ENCODE results near the gene MGAM2.

Gene MGAM2

GRCh38 chr7:142112086-142112485 is 568 bp downstream of the MGAM2 start:
- no peak for TF ChIP-seq ZC3H10 (CRISPR knock-in tag; IDR thresholded peaks at IDR 0.05)
- TF ChIP-seq ZNF70 (CRISPR knock-in tag; IDR thresholded peaks at IDR 0.05) = no peak
- TF ChIP-seq OSR1 (CRISPR knock-in tag; IDR thresholded peaks at IDR 0.05) = no peak
- TF ChIP-seq ARNTL (CRISPR knock-in tag; IDR thresholded peaks at IDR 0.05; ENCODE audit: borderline replicate concordance, low read depth) = no peak
- no peak for TF ChIP-seq ESRRG (CRISPR knock-in tag; IDR thresholded peaks at IDR 0.05)
- TF ChIP-seq ZFP3 (CRISPR knock-in tag; IDR thresholded peaks at IDR 0.05) = no peak
- TF ChIP-seq ZFP30 (CRISPR knock-in tag; IDR thresholded peaks at IDR 0.05) = no peak
- no peak for TF ChIP-seq ZNF8 (CRISPR knock-in tag; IDR thresholded peaks at IDR 0.05)
- no peak for ATAC-seq

- TF ChIP-seq ZFP3 (CRISPR knock-in tag; IDR thresholded peaks at IDR 0.05) = no peak
- TF ChIP-seq ZNF565 (CRISPR knock-in tag; conservative IDR thresholded peaks at IDR 0.05; ENCODE audit: low read depth) = no peak
- TF ChIP-seq ZFP30 (CRISPR knock-in tag; IDR thresholded peaks at IDR 0.05) = no peak
- no peak for TF ChIP-seq SNAI2 (CRISPR knock-in tag; IDR thresholded peaks at IDR 0.05)
- no peak for TF ChIP-seq ZNF8 (CRISPR knock-in tag; IDR thresholded peaks at IDR 0.05)
- no peak for TF ChIP-seq BACH2 (CRISPR knock-in tag; IDR thresholded peaks at IDR 0.05; ENCODE audit: borderline replicate concordance)
- no peak for TF ChIP-seq CREB5 (CRISPR knock-in tag; IDR thresholded peaks at IDR 0.05; ENCODE audit: low read depth)
- TF ChIP-seq PATZ1 (CRISPR knock-in tag; IDR thresholded peaks at IDR 0.05; ENCODE audit: borderline replicate concordance) = no peak
- TF ChIP-seq TCF4 (CRISPR knock-in tag; IDR thresholded peaks at IDR 0.05; ENCODE audit: borderline replicate concordance) = no peak
- TF ChIP-seq ISL1 (CRISPR knock-in tag; IDR thresholded peaks at IDR 0.05) = no peak
- no peak for ATAC-seq
Measured at GRCh38 chr7:142114207-142114606, 2.7 kb downstream of the MGAM2 start.

GRCh38 chr7:142120524-142120923 is 9.0 kb downstream of the MGAM2 start:
- TF ChIP-seq CREB5 (CRISPR knock-in tag; IDR thresholded peaks at IDR 0.05; ENCODE audit: low read depth) = no peak
- no peak for TF ChIP-seq ZNF70 (CRISPR knock-in tag; IDR thresholded peaks at IDR 0.05)
- TF ChIP-seq PPARA (CRISPR knock-in tag; IDR thresholded peaks at IDR 0.05; ENCODE audit: borderline replicate concordance) = no peak
- no peak for TF ChIP-seq ZC3H10 (CRISPR knock-in tag; IDR thresholded peaks at IDR 0.05)
- TF ChIP-seq ZFP3 (CRISPR knock-in tag; IDR thresholded peaks at IDR 0.05) = no peak
- TF ChIP-seq TSHZ2 (CRISPR knock-in tag; IDR thresholded peaks at IDR 0.05) = no peak
- no peak for TF ChIP-seq PATZ1 (CRISPR knock-in tag; IDR thresholded peaks at IDR 0.05; ENCODE audit: borderline replicate concordance)
- TF ChIP-seq ZNF565 (CRISPR knock-in tag; conservative IDR thresholded peaks at IDR 0.05; ENCODE audit: low read depth) = no peak
- no peak for TF ChIP-seq ZFP30 (CRISPR knock-in tag; IDR thresholded peaks at IDR 0.05)
- TF ChIP-seq POU6F1 (CRISPR knock-in tag; IDR thresholded peaks at IDR 0.05; ENCODE audit: borderline replicate concordance, low read depth) = no peak
- no peak for TF ChIP-seq ARNTL (CRISPR knock-in tag; IDR thresholded peaks at IDR 0.05; ENCODE audit: borderline replicate concordance, low read depth)
- TF ChIP-seq OSR1 (CRISPR knock-in tag; IDR thresholded peaks at IDR 0.05) = no peak
- no peak for TF ChIP-seq GLIS3 (CRISPR knock-in tag; IDR thresholded peaks at IDR 0.05)
- TF ChIP-seq TCF4 (CRISPR knock-in tag; IDR thresholded peaks at IDR 0.05; ENCODE audit: borderline replicate concordance) = no peak
- no peak for TF ChIP-seq BACH2 (CRISPR knock-in tag; IDR thresholded peaks at IDR 0.05; ENCODE audit: borderline replicate concordance)
- TF ChIP-seq ISL1 (CRISPR knock-in tag; IDR thresholded peaks at IDR 0.05) = no peak
- no peak for TF ChIP-seq SNAI2 (CRISPR knock-in tag; IDR thresholded peaks at IDR 0.05)
- ATAC-seq = no peak

Data from SK-N-SH treated with all-trans-retinoic acid at 6 μM for 48 hours (cell line).